Measurements from ENCODE around the gene EGLN1. TPM values are rescaled to one million over a fixed set of nuclear protein-coding genes. Genes with fewer than 3 reads are reported as not detected.
"Not testable (repeated sequence)": the region's sequence is repeated elsewhere in the genome, so short reads cannot be mapped to it uniquely, and the experiment has no call there.

Gene EGLN1
- total RNA-seq, 1 donor: 44.1 TPM

DNA sequence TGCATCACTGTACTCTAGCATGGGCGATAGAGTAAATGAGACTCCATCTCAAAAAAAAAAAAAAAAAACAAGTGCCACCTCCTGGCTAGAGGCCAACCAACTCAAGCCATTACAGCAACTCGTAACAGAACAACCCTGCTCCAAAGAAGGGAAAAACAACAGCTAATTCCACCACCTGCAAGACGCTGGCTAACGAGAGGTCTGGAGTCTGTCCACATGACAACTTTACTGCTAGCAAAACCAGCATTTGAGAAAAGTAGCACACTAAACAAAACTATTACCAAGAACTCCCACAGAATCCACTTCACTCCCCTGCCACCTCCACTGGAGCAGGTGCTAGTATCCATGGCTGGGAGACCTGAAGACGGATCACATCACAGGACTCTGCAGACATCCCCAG is 24.1 kb upstream of the EGLN1 start:
- no peak overlapping the region for H3K4me3 ChIP-seq (ENCODE audit: low read depth, low read length)
- DNase-seq (ENCODE audit: low read depth): no peak
- TF ChIP-seq, protein P1, sequence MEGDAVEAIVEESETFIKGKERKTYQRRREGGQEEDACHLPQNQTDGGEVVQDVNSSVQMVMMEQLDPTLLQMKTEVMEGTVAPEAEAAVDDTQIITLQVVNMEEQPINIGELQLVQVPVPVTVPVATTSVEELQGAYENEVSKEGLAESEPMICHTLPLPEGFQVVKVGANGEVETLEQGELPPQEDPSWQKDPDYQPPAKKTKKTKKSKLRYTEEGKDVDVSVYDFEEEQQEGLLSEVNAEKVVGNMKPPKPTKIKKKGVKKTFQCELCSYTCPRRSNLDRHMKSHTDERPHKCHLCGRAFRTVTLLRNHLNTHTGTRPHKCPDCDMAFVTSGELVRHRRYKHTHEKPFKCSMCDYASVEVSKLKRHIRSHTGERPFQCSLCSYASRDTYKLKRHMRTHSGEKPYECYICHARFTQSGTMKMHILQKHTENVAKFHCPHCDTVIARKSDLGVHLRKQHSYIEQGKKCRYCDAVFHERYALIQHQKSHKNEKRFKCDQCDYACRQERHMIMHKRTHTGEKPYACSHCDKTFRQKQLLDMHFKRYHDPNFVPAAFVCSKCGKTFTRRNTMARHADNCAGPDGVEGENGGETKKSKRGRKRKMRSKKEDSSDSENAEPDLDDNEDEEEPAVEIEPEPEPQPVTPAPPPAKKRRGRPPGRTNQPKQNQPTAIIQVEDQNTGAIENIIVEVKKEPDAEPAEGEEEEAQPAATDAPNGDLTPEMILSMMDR (IDR thresholded peaks at IDR 0.05; ENCODE audit: insufficient read depth, low read length): no peak

- TF ChIP-seq, protein P1 (IDR thresholded peaks at IDR 0.05; ENCODE audit: insufficient read depth, low read length): no peak
- no peak for DNase-seq (ENCODE audit: low read depth)
These were observed 22.0 kb upstream of the EGLN1 start for GRCh38 chr1:231444059-231444458.

GRCh38 chr1:231443363-231443762 is 21.3 kb upstream of the EGLN1 start:
- H3K4me3 ChIP-seq (ENCODE audit: low read depth, low read length): no peak overlapping the region
- no peak for DNase-seq (ENCODE audit: low read depth)
- TF ChIP-seq, protein P1 (IDR thresholded peaks at IDR 0.05; ENCODE audit: insufficient read depth, low read length): no peak

More at GRCh38 chr1:231444059-231444458, 22.0 kb upstream of the EGLN1 start:
- no peak overlapping the region for H3K4me3 ChIP-seq (ENCODE audit: low read depth, low read length)

DNA sequence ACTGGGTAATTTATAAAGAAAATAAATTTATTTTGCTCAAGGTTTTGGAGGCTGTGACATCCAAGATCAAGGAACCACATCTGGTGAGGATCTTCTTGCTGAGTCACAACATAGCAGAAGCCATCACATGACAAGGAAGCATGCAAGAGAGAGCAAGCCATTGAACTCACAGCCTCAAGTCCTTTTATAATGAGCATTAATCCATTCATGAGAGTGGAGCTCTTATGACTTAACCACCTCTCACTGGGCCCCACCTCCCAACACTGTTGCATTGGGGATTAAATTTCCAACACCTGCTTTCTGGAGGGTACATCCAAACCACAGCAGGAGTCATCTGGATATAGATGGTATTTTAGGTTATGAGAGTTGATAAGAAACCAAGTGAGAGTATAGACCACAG is 20.6 kb upstream of the EGLN1 start:
- peak; percentile 11 for DNase-seq (ENCODE audit: low read depth)
- TF ChIP-seq, protein P1 (IDR thresholded peaks at IDR 0.05; ENCODE audit: insufficient read depth, low read length): no peak
- no peak overlapping the region for H3K4me3 ChIP-seq (ENCODE audit: low read depth, low read length)

GRCh38 chr1:231432996-231433395 is 10.9 kb upstream of the EGLN1 start:
- DNase-seq (ENCODE audit: low read depth): no peak
- H3K4me3 ChIP-seq (ENCODE audit: low read depth, low read length): no peak overlapping the region
- TF ChIP-seq, protein P1 (IDR thresholded peaks at IDR 0.05; ENCODE audit: insufficient read depth, low read length): no peak

DNA sequence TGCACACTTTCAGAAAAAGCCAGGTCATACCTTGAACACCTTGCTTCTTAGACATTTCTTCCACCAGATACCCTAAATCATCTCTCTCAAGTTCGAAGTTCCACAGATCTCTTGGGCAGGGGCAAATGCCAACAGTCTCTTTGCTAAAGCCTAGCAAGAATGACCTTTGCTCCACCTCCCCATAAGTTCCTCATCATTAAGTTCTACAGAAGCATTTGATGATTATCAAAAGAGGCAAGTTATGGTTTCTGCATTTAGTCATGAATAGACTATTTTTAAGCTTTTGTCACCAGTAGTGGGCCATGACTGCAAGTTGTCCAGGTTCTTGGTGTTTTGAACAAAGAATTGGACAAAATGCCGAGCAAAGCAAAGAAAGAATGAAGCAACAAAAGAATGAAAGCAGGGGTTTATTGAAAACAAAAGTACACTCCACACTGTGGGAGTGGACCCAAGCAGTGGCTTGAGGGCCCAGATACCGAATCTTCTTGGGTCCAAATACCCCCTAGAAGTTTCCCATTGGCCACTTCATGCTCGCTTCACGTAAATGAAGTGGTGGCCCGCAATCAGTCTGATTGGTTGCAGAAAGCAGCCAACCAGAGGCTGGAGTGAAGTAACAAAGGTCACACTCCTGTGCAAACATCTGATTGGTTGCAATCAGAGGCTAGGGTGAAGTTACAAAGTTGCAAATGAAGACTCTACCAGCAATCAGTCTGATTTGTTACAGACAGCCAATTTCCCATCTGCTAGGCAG is 9.8 kb upstream of the EGLN1 start:
- no peak for DNase-seq (ENCODE audit: low read depth)
- TF ChIP-seq, protein P1 (IDR thresholded peaks at IDR 0.05; ENCODE audit: insufficient read depth, low read length): no peak
- no peak overlapping the region for H3K4me3 ChIP-seq (ENCODE audit: low read depth, low read length)

- not testable (repeated sequence) for DNase-seq (ENCODE audit: low read depth); H3K4me3 ChIP-seq (ENCODE audit: low read depth, low read length)
These were observed 8.7 kb upstream of the EGLN1 start for GRCh38 chr1:231430678-231431352.
